H9 (cell line): ENCODE measurements around the gene CENPP. TPM values are rescaled to one million over a fixed set of nuclear protein-coding genes. Genes with fewer than 3 reads are reported as not detected.

Experiments
- DNase-seq: peaks from one replicate; pipeline ENCODE4 v3.0.0-alpha.2; 2017
- H2AFZ ChIP-seq: one replicate; pipeline ENCODE4 v1.6.1; 2013; ENCODE audit warnings: mild to moderate bottlenecking, low read length, control low read depth, moderate library complexity
- H2AK5ac ChIP-seq: 2 replicates; pipeline ENCODE4 v1.6.1; 2013; ENCODE audit warnings: low read length, control low read depth, mixed read lengths; ENCODE audit not compliant: insufficient read length
- H2BK120ac ChIP-seq: one replicate; pipeline ENCODE4 v1.6.1; 2013; ENCODE audit warnings: low read depth, mild to moderate bottlenecking, low read length, control low read depth, inconsistent platforms; ENCODE audit not compliant: poor library complexity, severe bottlenecking
- H2BK12ac ChIP-seq: 2 replicates; pipeline ENCODE4 v1.6.1; 2013; ENCODE audit warnings: low read length, control low read depth, mixed read lengths, low read depth; ENCODE audit not compliant: insufficient read length
- H2BK15ac ChIP-seq: 2 replicates; pipeline ENCODE4 v1.6.1; 2013; ENCODE audit warnings: low read depth, low read length, control low read depth
- H2BK20ac ChIP-seq: one replicate; pipeline ENCODE4 v1.6.1; 2013; ENCODE audit warnings: low read depth, mild to moderate bottlenecking, low read length, control low read depth, inconsistent platforms; ENCODE audit not compliant: poor library complexity, severe bottlenecking
- H2BK5ac ChIP-seq: 2 replicates; pipeline ENCODE4 v1.6.1; 2013; ENCODE audit warnings: low read length, control low read depth, mixed read lengths; ENCODE audit not compliant: insufficient read length
- H3K14ac ChIP-seq: 2 replicates; pipeline ENCODE4 v1.6.1; 2013; ENCODE audit warnings: low read length, control low read depth; ENCODE audit not compliant: insufficient read depth
- H3K18ac ChIP-seq: 2 replicates; pipeline ENCODE4 v1.6.1; 2013; ENCODE audit warnings: low read depth, mild to moderate bottlenecking, mixed read lengths, low read length, control low read depth; ENCODE audit not compliant: insufficient read length
- H3K23ac ChIP-seq: 2 replicates; pipeline ENCODE4 v1.6.1; 2013; ENCODE audit warnings: low read length, control low read depth, mixed read lengths, low read depth; ENCODE audit not compliant: insufficient read length
- H3K23me2 ChIP-seq: 2 replicates; pipeline ENCODE4 v1.6.1; 2013; ENCODE audit warnings: low read depth, mild to moderate bottlenecking, mixed read lengths, low read length, control low read depth; ENCODE audit not compliant: insufficient read length, poor library complexity, severe bottlenecking
- H3K27ac ChIP-seq: 2 replicates; pipeline ENCODE4 v1.5.1; 2013; ENCODE audit warnings: low read length, control low read depth, mixed read lengths, low read depth; ENCODE audit not compliant: insufficient read length
- H3K27me3 ChIP-seq: 2 replicates; pipeline ENCODE4 v1.6.1; 2013; ENCODE audit warnings: low read length, control low read depth, inconsistent platforms; ENCODE audit not compliant: insufficient read depth
- H3K4ac ChIP-seq: 2 replicates; pipeline ENCODE4 v1.6.1; 2013; ENCODE audit warnings: low read depth, mild to moderate bottlenecking, control low read depth, inconsistent platforms, low read length, moderate library complexity
- H3K4me1 ChIP-seq: 2 replicates; pipeline ENCODE4 v1.6.1; 2013; ENCODE audit warnings: low read length, control low read depth, inconsistent platforms; ENCODE audit not compliant: insufficient read depth
- H3K4me2 ChIP-seq: 2 replicates; pipeline ENCODE4 v1.6.1; 2013; ENCODE audit warnings: low read length, control low read depth, mixed read lengths; ENCODE audit not compliant: insufficient read length, insufficient read depth
- H3K56ac ChIP-seq: 2 replicates; pipeline ENCODE4 v1.6.1; 2013; ENCODE audit warnings: low read depth, mild to moderate bottlenecking, mixed read lengths, low read length, control low read depth; ENCODE audit not compliant: insufficient read length
- H3K79me1 ChIP-seq: 2 replicates; pipeline ENCODE4 v1.6.1; 2013; ENCODE audit warnings: low read depth, mild to moderate bottlenecking, moderate library complexity, low read length, control low read depth, inconsistent platforms; ENCODE audit not compliant: insufficient read depth, poor library complexity, severe bottlenecking
- H3K79me2 ChIP-seq: 2 replicates; pipeline ENCODE4 v1.6.1; 2013; ENCODE audit warnings: low read length, control low read depth, inconsistent platforms; ENCODE audit not compliant: insufficient read depth
- H3K9ac ChIP-seq: 2 replicates; pipeline ENCODE4 v1.6.1; 2013; ENCODE audit warnings: low read length, control low read depth, mixed read lengths; ENCODE audit not compliant: insufficient read length; ENCODE audit errors: extremely low read depth
- H3K9me3 ChIP-seq: one replicate; pipeline ENCODE4 v1.6.1; 2013; ENCODE audit warnings: low read depth, low read length, inconsistent platforms; ENCODE audit not compliant: control insufficient read depth
- H3T11ph ChIP-seq: one replicate; pipeline ENCODE4 v1.6.1; 2013; ENCODE audit warnings: mild to moderate bottlenecking, low read length, control low read depth, inconsistent platforms
- H4K20me1 ChIP-seq: one replicate; pipeline ENCODE4 v1.6.1; 2013; ENCODE audit not compliant: control insufficient read depth, insufficient read length, insufficient read depth
- H4K5ac ChIP-seq: 2 replicates; pipeline ENCODE4 v1.6.1; 2013; ENCODE audit warnings: low read depth, mild to moderate bottlenecking, mixed read lengths, low read length, control low read depth; ENCODE audit not compliant: insufficient read length
- H4K8ac ChIP-seq: replicated peaks from 2 replicates; pipeline ENCODE4 v1.6.1; 2013; ENCODE audit warnings: low read length, control low read depth, mixed read lengths, low read depth; ENCODE audit not compliant: insufficient read length
- H4K91ac ChIP-seq: 2 replicates; pipeline ENCODE4 v1.6.1; 2013; ENCODE audit warnings: low read depth, mild to moderate bottlenecking, moderate library complexity, mixed read lengths, low read length, control low read depth; ENCODE audit not compliant: insufficient read length
- H3K27ac Mint-ChIP-seq, 3 experiments: 2 replicates in 2 of 3; 3 replicates in 1 of 3; pipeline ENCODE4 v1.8.0; 2020 to 2021; ENCODE audit warnings: mixed read lengths in 3 of 3, mild to moderate bottlenecking in 1 of 3, moderate library complexity in 1 of 3
- H3K27me3 Mint-ChIP-seq: 2 replicates; pipeline ENCODE4 v1.8.0; 2021; ENCODE audit warnings: low read depth, mild to moderate bottlenecking, moderate library complexity, mixed read lengths
- H3K36me3 Mint-ChIP-seq, 3 experiments: 2 replicates in 2 of 3; 3 replicates in 1 of 3; pipeline ENCODE4 v1.8.0; 2020 to 2021; ENCODE audit warnings: low read depth in 3 of 3, mixed read lengths in 3 of 3; ENCODE audit not compliant: insufficient read depth in 1 of 3
- H3K4me1 Mint-ChIP-seq, 2 experiments: 2 replicates each; pipeline ENCODE4 v1.8.0; 2020; ENCODE audit warnings: mixed read lengths in 2 of 2
- H3K4me3 Mint-ChIP-seq, 2 experiments: 2 replicates in 1 of 2; 3 replicates in 1 of 2; pipeline ENCODE4 v1.8.0; 2020 to 2021; ENCODE audit warnings: mild to moderate bottlenecking in 2 of 2, mixed read lengths in 2 of 2, moderate library complexity in 1 of 2
- H3K9me3 Mint-ChIP-seq, 2 experiments: 2 replicates in 1 of 2; 3 replicates in 1 of 2; pipeline ENCODE4 v1.8.0; 2020; ENCODE audit warnings: mild to moderate bottlenecking in 2 of 2, mixed read lengths in 2 of 2, moderate library complexity in 1 of 2
- CTCF ChIP-seq: fragments of 200-600 bp; sonication (generic); conservative IDR thresholded peaks from 3 replicates; pipeline ENCODE4 v1.8.0; 2021; ENCODE audit warnings: antibody characterized with exemption, mild to moderate bottlenecking
- WGBS: extraction: QIAGEN DNeasy Blood & Tissue Kit; methylation state at CpG from one replicate; pipeline ENCODE4 v1.1.7; 2013; ENCODE audit warnings: missing lambda C conversion rate, low lambda C conversion rate, mixed read lengths; ENCODE audit not compliant: insufficient read length; ENCODE audit errors: extremely low coverage; 5-methylcytosine and 5-hydroxymethylcytosine counted together
- total RNA-seq: library from RNA; stranded (reverse); gene quantifications from 2 replicates; pipeline ENCODE4 v1.2.1, GENCODE V29; 2021

Gene CENPP
- total RNA-seq, 1 experiment from 2014 or later, result 9.1 TPM

GRCh38 chr9:92637326-92637725 lies 311.6 kb downstream of the CENPP start:
- no peak overlapping the region for H3K23ac ChIP-seq
- peak; percentile 8 for DNase-seq
- no peaks in the 10 kb centered on the region for H3K27me3 ChIP-seq
- H3K18ac ChIP-seq, result no peak overlapping the region
- no peak overlapping the region for H4K91ac ChIP-seq
- WGBS, result no CpG with 5 or more reads among the region's 7 CpGs
- H3K4me3 Mint-ChIP-seq, result no peak overlapping the region
- H2BK15ac ChIP-seq, result no peak overlapping the region
- no peak overlapping the region for H4K5ac ChIP-seq
- H3K4me1 Mint-ChIP-seq, result no peaks in the 10 kb centered on the region
- no peak overlapping the region for H3T11ph ChIP-seq
- H3K4me2 ChIP-seq, result no peak overlapping the region
- no peak overlapping the region for H3K14ac ChIP-seq
- H2BK12ac ChIP-seq, result no peak overlapping the region
- H3K36me3 Mint-ChIP-seq, result peaks cover 14 to 48% (median 20%) of the 10 kb centered on the region in 3 experiments; a peak in 6 of 7 replicates
- H3K27ac ChIP-seq, result no peak overlapping the region
- no peaks in the 10 kb centered on the region for H3K9me3 Mint-ChIP-seq
- no peaks in the 10 kb centered on the region for H3K79me2 ChIP-seq
- no peak overlapping the region for H2BK120ac ChIP-seq
- no peak overlapping the region for H2BK20ac ChIP-seq
- no peaks in the 10 kb centered on the region for H3K27me3 Mint-ChIP-seq
- H3K4me1 ChIP-seq, result no peaks in the 10 kb centered on the region
- H2BK5ac ChIP-seq, result no peak overlapping the region
- no peak overlapping the region for H3K56ac ChIP-seq
- H4K8ac ChIP-seq, result no peak overlapping the region
- H3K23me2 ChIP-seq, result no peaks in the 10 kb centered on the region
- H3K9ac ChIP-seq, result no peak overlapping the region
- no peak overlapping the region for H2AFZ ChIP-seq
- H2AK5ac ChIP-seq, result no peak overlapping the region
- no peaks in the 10 kb centered on the region for H3K9me3 ChIP-seq
- no peak overlapping the region for H3K27ac Mint-ChIP-seq
- H3K79me1 ChIP-seq, result no peaks in the 10 kb centered on the region
- no peaks in the 10 kb centered on the region for H4K20me1 ChIP-seq
- TF ChIP-seq CTCF, result no peak
- H3K4ac ChIP-seq, result no peak overlapping the region
